CD4-positive, CD25-positive, alpha-beta regulatory T cell (primary cell): ENCODE measurements around the gene SORBS2. TPM values are rescaled to one million over a fixed set of nuclear protein-coding genes. Genes with fewer than 3 reads are reported as not detected.

ENCODE experiments used
- ATAC-seq, 2 donors: fragments of 150-1000 bp; cut with Tn5 transposase; one replicate each; pipeline ENCODE4 v1.10.0; 2021; ENCODE audit warnings: low read depth in 2 of 2, moderate number of reproducible peaks in 2 of 2, moderate library complexity in 1 of 2
- DNase-seq, 3 donors: peaks; one replicate each; pipeline versions ENCODE4 v3.0.0 to v3.0.0-alpha.2; 2012 to 2022; ENCODE audit warnings: mixed read lengths in 1 of 3
- H3K27ac ChIP-seq: one replicate; pipeline ENCODE4 v1.7.0; 2013; ENCODE audit warnings: mild to moderate bottlenecking, low read length; ENCODE audit not compliant: insufficient read depth, poor library complexity, severe bottlenecking
- H3K27me3 ChIP-seq: one replicate; pipeline ENCODE4 v1.7.0; 2013; ENCODE audit warnings: low read length; ENCODE audit not compliant: control insufficient read depth, insufficient read depth
- H3K36me3 ChIP-seq: one replicate; pipeline ENCODE4 v1.7.0; 2013; ENCODE audit warnings: mild to moderate bottlenecking, low read length, moderate library complexity; ENCODE audit not compliant: control insufficient read depth, insufficient read depth
- H3K4me1 ChIP-seq: 2 replicates; pipeline ENCODE4 v1.7.0; 2013; ENCODE audit warnings: mild to moderate bottlenecking, low read length; ENCODE audit not compliant: insufficient read depth, control insufficient read depth, poor library complexity, severe bottlenecking
- H3K4me3 ChIP-seq: one replicate; pipeline ENCODE4 v1.7.0; 2013; ENCODE audit warnings: low read depth, mild to moderate bottlenecking, low read length, moderate library complexity
- H3K9me3 ChIP-seq, 2 experiments: 1 replicate in 1 of 2; 2 replicates in 1 of 2; pipeline ENCODE4 v1.7.0; 2013; ENCODE audit warnings: low read length in 2 of 2, mild to moderate bottlenecking in 1 of 2, moderate library complexity in 1 of 2; ENCODE audit not compliant: control insufficient read depth in 2 of 2
- H3K27ac Mint-ChIP-seq, 3 donors: one replicate each; pipeline ENCODE4 v1.8.0; 2020 to 2022; ENCODE audit warnings: mild to moderate bottlenecking in 3 of 3, mixed read lengths in 3 of 3, moderate library complexity in 2 of 3
- H3K27me3 Mint-ChIP-seq: one replicate; pipeline ENCODE4 v1.8.0; 2022; ENCODE audit warnings: mild to moderate bottlenecking, mixed read lengths
- H3K36me3 Mint-ChIP-seq: one replicate; pipeline ENCODE4 v1.8.0; 2020; ENCODE audit warnings: mixed read lengths
- H3K4me1 Mint-ChIP-seq, 4 donors: one replicate each; pipeline ENCODE4 v1.8.0; 2020 to 2022; ENCODE audit warnings: mixed read lengths in 4 of 4, mild to moderate bottlenecking in 1 of 4
- H3K4me3 Mint-ChIP-seq, 4 donors: one replicate each; pipeline ENCODE4 v1.8.0; 2020 to 2022; ENCODE audit warnings: mild to moderate bottlenecking in 4 of 4, mixed read lengths in 4 of 4, moderate library complexity in 3 of 4
- H3K9me3 Mint-ChIP-seq, 7 donors: one replicate each; pipeline ENCODE4 v1.8.0; 2020 to 2022; ENCODE audit warnings: mixed read lengths in 7 of 7, mild to moderate bottlenecking in 3 of 7, moderate library complexity in 2 of 7
- polyA plus RNA-seq, 4 donors: library from polyadenylated mRNA; unstranded; fragments of 300-500 nt; fragmentation: Illumina TruSeq; gene quantifications; one replicate each; pipeline ENCODE4 v1.2.3, GENCODE V29; 2021
- total RNA-seq: library from RNA; stranded (reverse); gene quantifications from one replicate; pipeline ENCODE4 v1.2.3, GENCODE V29; 2022

Gene SORBS2
- total and polyA plus RNA-seq, 5 donors from 2014 or later = 0.07 TPM; not detected in 4

- no peak overlapping the region for H3K27ac ChIP-seq
- ATAC-seq = no peak
- H3K27me3 ChIP-seq = no peaks in the 10 kb centered on the region
- Mint-ChIP-seq H3K9me3 (no peaks in the 10 kb centered on the region), H3K4me3 (no peak overlapping the region), H3K4me1 (no peaks in the 10 kb centered on the region), H3K27me3 (peaks cover 20% of the 10 kb centered on the region), H3K27ac (no peak overlapping the region), H3K36me3 (no peaks in the 10 kb centered on the region)
- no peaks in the 10 kb centered on the region for H3K4me1 ChIP-seq
- DNase-seq = no peak
- H3K4me3 ChIP-seq = no peak overlapping the region
- H3K36me3 ChIP-seq = no peaks in the 10 kb centered on the region
- H3K9me3 ChIP-seq = no peaks in the 10 kb centered on the region
Measured at GRCh38 chr4:185576314-185576961, 235.6 kb downstream of the SORBS2 start.

- Mint-ChIP-seq H3K27ac (no peak overlapping the region), H3K4me3 (no peak overlapping the region), H3K36me3 (no peaks in the 10 kb centered on the region), H3K4me1 (no peaks in the 10 kb centered on the region), H3K9me3 (no peaks in the 10 kb centered on the region), H3K27me3 (peaks cover 13% of the 10 kb centered on the region)
- DNase-seq (no peak), ATAC-seq (no peak)
- H3K36me3 ChIP-seq = no peaks in the 10 kb centered on the region
- no peak overlapping the region for H3K27ac ChIP-seq
- no peaks in the 10 kb centered on the region for H3K4me1 ChIP-seq
- H3K27me3 ChIP-seq = no peaks in the 10 kb centered on the region
- no peak overlapping the region for H3K4me3 ChIP-seq
- H3K9me3 ChIP-seq = no peaks in the 10 kb centered on the region
Measured at GRCh38 chr4:185573651-185574199, 238.3 kb downstream of the SORBS2 start.

GRCh38 chr4:185570727-185571126, 241.3 kb downstream of the SORBS2 start:
- Histone ChIP-seq H3K36me3 (no peaks in the 10 kb centered on the region), H3K27me3 (no peaks in the 10 kb centered on the region), H3K27ac (no peak overlapping the region), H3K4me3 (no peak overlapping the region), H3K4me1 (no peaks in the 10 kb centered on the region), H3K9me3 (no peaks in the 10 kb centered on the region)
- H3K9me3 Mint-ChIP-seq = peaks cover 0 to 3% (median 0%) of the 10 kb centered on the region in 7 donors
- DNase-seq (no peak), ATAC-seq (no peak)
- H3K4me3 Mint-ChIP-seq = no peak overlapping the region
- H3K27me3 Mint-ChIP-seq = peaks cover 11% of the 10 kb centered on the region
- no peaks in the 10 kb centered on the region for H3K4me1 Mint-ChIP-seq
- no peak overlapping the region for H3K27ac Mint-ChIP-seq
- no peaks in the 10 kb centered on the region for H3K36me3 Mint-ChIP-seq

- Mint-ChIP-seq H3K27me3 (peaks cover 9% of the 10 kb centered on the region), H3K9me3 (peaks cover 0 to 4% (median 1%) of the 10 kb centered on the region in 7 donors), H3K27ac (no peak overlapping the region), H3K36me3 (no peaks in the 10 kb centered on the region), H3K4me3 (no peak overlapping the region), H3K4me1 (no peaks in the 10 kb centered on the region)
- Histone ChIP-seq H3K36me3 (no peaks in the 10 kb centered on the region), H3K4me1 (no peaks in the 10 kb centered on the region), H3K4me3 (no peak overlapping the region), H3K27me3 (no peaks in the 10 kb centered on the region), H3K27ac (no peak overlapping the region), H3K9me3 (peaks cover 0 to 4% of the 10 kb centered on the region in 2 experiments)
- DNase-seq (no peak), ATAC-seq (no peak)
Measured at GRCh38 chr4:185567381-185568376, 244.3 kb downstream of the SORBS2 start.

- ATAC-seq (no peak), DNase-seq (no peak)
- no peaks in the 10 kb centered on the region for H3K36me3 ChIP-seq
- Mint-ChIP-seq H3K4me1 (no peaks in the 10 kb centered on the region), H3K4me3 (no peak overlapping the region), H3K27me3 (peaks cover 10% of the 10 kb centered on the region), H3K36me3 (no peaks in the 10 kb centered on the region), H3K27ac (no peak overlapping the region), H3K9me3 (peaks cover 0 to 4% (median 1%) of the 10 kb centered on the region in 7 donors)
- H3K4me1 ChIP-seq = no peaks in the 10 kb centered on the region
- H3K27me3 ChIP-seq = no peaks in the 10 kb centered on the region
- H3K4me3 ChIP-seq = no peak overlapping the region
- H3K9me3 ChIP-seq = peaks cover 0 to 4% of the 10 kb centered on the region in 2 experiments
- no peak overlapping the region for H3K27ac ChIP-seq
Measured at GRCh38 chr4:185566972-185567371, 245.0 kb downstream of the SORBS2 start.

DNA sequence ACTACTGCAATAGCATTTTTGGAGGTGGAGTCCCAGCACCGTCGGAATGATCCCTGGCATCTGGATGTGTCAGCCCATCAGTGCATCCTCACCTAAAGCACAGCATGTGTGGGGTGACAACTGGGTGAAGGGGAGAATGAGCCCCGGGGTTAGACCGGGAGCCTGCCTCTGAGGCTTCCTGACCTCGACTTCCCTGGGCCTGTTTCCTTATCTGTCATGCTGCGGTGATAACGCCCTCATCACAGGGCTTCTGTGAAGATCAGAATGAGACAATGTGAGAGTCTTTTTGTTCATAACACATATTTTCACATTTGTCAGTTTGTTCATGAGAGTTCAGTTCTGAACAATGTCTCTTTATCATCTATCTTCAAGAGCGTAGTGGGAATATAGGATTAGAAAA, 245.6 kb downstream of the SORBS2 start:
- Histone ChIP-seq H3K36me3 (no peaks in the 10 kb centered on the region), H3K4me1 (no peaks in the 10 kb centered on the region), H3K27me3 (no peaks in the 10 kb centered on the region), H3K4me3 (no peak overlapping the region), H3K27ac (no peak overlapping the region), H3K9me3 (peaks cover 0 to 4% of the 10 kb centered on the region in 2 experiments)
- ATAC-seq (no peak), DNase-seq (no peak)
- Mint-ChIP-seq H3K9me3 (peaks cover 0 to 4% (median 2%) of the 10 kb centered on the region in 7 donors), H3K36me3 (no peaks in the 10 kb centered on the region), H3K27ac (no peak overlapping the region), H3K4me3 (no peak overlapping the region), H3K27me3 (peaks cover 5% of the 10 kb centered on the region), H3K4me1 (no peaks in the 10 kb centered on the region)

DNA sequence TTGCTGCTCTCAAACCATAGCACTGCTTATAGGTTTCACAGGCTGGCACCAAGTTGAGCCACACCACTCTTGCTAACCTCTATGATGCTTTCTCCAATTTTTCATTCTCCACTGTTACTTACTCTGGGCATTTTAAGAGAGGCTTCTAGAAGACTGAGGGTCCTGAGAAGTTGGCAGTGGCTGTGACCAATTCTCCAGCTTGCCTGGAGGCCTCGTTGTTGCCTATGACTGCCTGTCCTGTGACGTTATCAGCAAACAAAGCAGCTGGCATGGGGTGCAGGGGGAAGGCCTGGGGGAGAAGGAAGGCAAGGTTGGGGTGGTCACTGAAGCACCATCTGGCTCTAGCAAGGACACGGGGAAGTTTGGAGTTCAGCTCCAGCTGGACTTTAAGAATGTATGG, 246.3 kb downstream of the SORBS2 start:
- no peaks in the 10 kb centered on the region for H3K27me3 ChIP-seq
- H3K27ac ChIP-seq = no peak overlapping the region
- Mint-ChIP-seq H3K27ac (no peak overlapping the region), H3K9me3 (peaks cover 0 to 4% (median 2%) of the 10 kb centered on the region in 7 donors), H3K36me3 (no peaks in the 10 kb centered on the region), H3K4me3 (no peak overlapping the region), H3K27me3 (peaks cover 5% of the 10 kb centered on the region), H3K4me1 (no peaks in the 10 kb centered on the region)
- peaks cover 0 to 4% of the 10 kb centered on the region in 2 experiments for H3K9me3 ChIP-seq
- DNase-seq (no peak), ATAC-seq (no peak)
- H3K4me1 ChIP-seq = no peaks in the 10 kb centered on the region
- no peaks in the 10 kb centered on the region for H3K36me3 ChIP-seq
- no peak overlapping the region for H3K4me3 ChIP-seq
